GM21528 (cell line): Measurements from ENCODE around the gene RNF41.
"Not testable (repeated sequence)": the region's sequence is repeated elsewhere in the genome, so short reads cannot be mapped to it uniquely, and the experiment has no call there.

Source experiments
- ATAC-seq: cut with Tn5 transposase; IDR thresholded peaks from one replicate; pipeline ENCODE4 v1.9.1; 2021; ENCODE audit warnings: mild to moderate bottlenecking, moderate library complexity; ENCODE audit not compliant: unreplicated experiment, low FRiP score

Gene RNF41

GRCh38 chr12:56219840-56220239, 1.9 kb downstream of the RNF41 start:
- no peak for ATAC-seq

- ATAC-seq, result no peak
Observed at GRCh38 chr12:56216461-56216860, 5.3 kb downstream of the RNF41 start.

- no peak for ATAC-seq
Observed at GRCh38 chr12:56213878-56214277, 7.8 kb downstream of the RNF41 start.

- no peak for ATAC-seq
Observed at GRCh38 chr12:56212361-56212760, 9.4 kb downstream of the RNF41 start.

GRCh38 chr12:56208006-56208405, 13.7 kb downstream of the RNF41 start:
- no peak for ATAC-seq

- ATAC-seq, result no peak
Observed at GRCh38 chr12:56206452-56207166, 15.1 kb downstream of the RNF41 start.

- ATAC-seq, result no peak
Observed at GRCh38 chr12:56205445-56205844, 16.3 kb downstream of the RNF41 start.

- no peak for ATAC-seq
Observed at GRCh38 chr12:56204275-56204674, 17.4 kb downstream of the RNF41 start.

GRCh38 chr12:56202838-56203237, 18.9 kb downstream of the RNF41 start:
- ATAC-seq, result no peak

- no peak for ATAC-seq
Observed at GRCh38 chr12:56202366-56202765, 19.4 kb downstream of the RNF41 start.

- no peak for ATAC-seq
Observed at GRCh38 chr12:56198836-56199235, 22.9 kb downstream of the RNF41 start.

- ATAC-seq, result no peak
Observed at GRCh38 chr12:56197921-56198635, 23.6 kb downstream of the RNF41 start.

- not testable (repeated sequence) for ATAC-seq
Observed at GRCh38 chr12:56196818-56197550, 24.7 kb downstream of the RNF41 start.

GRCh38 chr12:56193025-56193578, 28.6 kb downstream of the RNF41 start:
- no peak for ATAC-seq

GRCh38 chr12:56192582-56192981, 29.1 kb downstream of the RNF41 start:
- ATAC-seq, result no peak

GRCh38 chr12:56190695-56191155, 31.0 kb downstream of the RNF41 start:
- no peak for ATAC-seq

- peak; percentile 43 for ATAC-seq
Observed at GRCh38 chr12:56189918-56190694, 31.6 kb downstream of the RNF41 start.

GRCh38 chr12:56189099-56189917, 32.4 kb downstream of the RNF41 start, which contains the start of gene SMARCC2:
SMARCC2 (minus strand) TSS chr12:56189483; CDS start chr12:56189461, 22 bp downstream.
- peak; percentile 74 for ATAC-seq

- peak; percentile 4 for ATAC-seq
Observed at GRCh38 chr12:56188778-56189098, 33.0 kb downstream of the RNF41 start.
